CD14-positive monocyte (primary cell): Measurements from ENCODE around the gene APP. TPM values are rescaled to one million over a fixed set of nuclear protein-coding genes. Genes with fewer than 3 reads are reported as not detected.

Experiments used
- DNase-seq, 3 donors: peaks; one replicate each; pipeline ENCODE4 v3.0.0-alpha.2; 2011 to 2022
- H2AFZ ChIP-seq: 2 replicates; pipeline ENCODE4 v1.6.0; 2012; ENCODE audit warnings: mild to moderate bottlenecking, low read depth, low read length, inconsistent platforms; ENCODE audit not compliant: insufficient read depth, poor library complexity, severe bottlenecking
- H3K27ac ChIP-seq, 2 donors: 1 replicate in 1 of 2; 2 replicates in 1 of 2; pipeline ENCODE4 v1.5.1; 2012 to 2013; ENCODE audit warnings: low read length in 2 of 2, control low read depth in 1 of 2, inconsistent platforms in 1 of 2, low read depth in 1 of 2, mild to moderate bottlenecking in 1 of 2
- H3K27me3 ChIP-seq, 2 donors: one replicate each; pipeline versions ENCODE4 v1.6.0 to v1.6.1; 2011 to 2013; ENCODE audit warnings: low read length in 2 of 2; ENCODE audit not compliant: control insufficient read depth in 2 of 2, insufficient read depth in 2 of 2
- H3K36me3 ChIP-seq, 2 donors: replicated peaks in 1 of 2; 1 replicate in 1 of 2; 2 replicates in 1 of 2; pipeline versions ENCODE4 v1.5.1 to v1.6.1; 2012 to 2013; ENCODE audit warnings: low read length in 2 of 2, control low read depth in 1 of 2, inconsistent platforms in 1 of 2, mild to moderate bottlenecking in 1 of 2; ENCODE audit not compliant: insufficient read depth in 2 of 2, control insufficient read depth in 1 of 2
- H3K4me1 ChIP-seq, 2 donors: 1 replicate in 1 of 2; 2 replicates in 1 of 2; pipeline versions ENCODE4 v1.5.1 to v1.6.1; 2012 to 2013; ENCODE audit warnings: low read length in 2 of 2, control low read depth in 1 of 2, inconsistent platforms in 1 of 2, mild to moderate bottlenecking in 1 of 2, moderate library complexity in 1 of 2; ENCODE audit not compliant: insufficient read depth in 2 of 2, control insufficient read depth in 1 of 2
- H3K4me2 ChIP-seq: replicated peaks from 2 replicates; pipeline ENCODE3; 2012; ENCODE audit warnings: low read length, moderate library complexity, mild to moderate bottlenecking; ENCODE audit not compliant: poor library complexity, severe bottlenecking; ENCODE audit errors: extremely low read depth
- H3K4me3 ChIP-seq, 3 experiments: fragments of 200-600 bp in 1 of 3; sonication (generic) in 1 of 3; replicated peaks in 1 of 3; 1 replicate in 2 of 3; 2 replicates in 1 of 3; pipeline ENCODE4 v1.5.1; 2011 to 2013; ENCODE audit warnings: low read length in 3 of 3, mild to moderate bottlenecking in 3 of 3, control low read depth in 2 of 3, low read depth in 2 of 3, inconsistent platforms in 1 of 3, moderate library complexity in 1 of 3
- H3K79me2 ChIP-seq: 2 replicates; pipeline ENCODE4 v1.6.0; 2012; ENCODE audit warnings: mild to moderate bottlenecking, control low read depth, inconsistent platforms, low read length, moderate library complexity; ENCODE audit not compliant: insufficient read depth
- H3K9ac ChIP-seq: 2 replicates; pipeline ENCODE4 v1.6.0; 2017; ENCODE audit warnings: low read length, mild to moderate bottlenecking; ENCODE audit not compliant: insufficient read depth, poor library complexity, severe bottlenecking
- H3K9me3 ChIP-seq, 2 donors: replicated peaks in 1 of 2; 1 replicate in 1 of 2; 2 replicates in 1 of 2; pipeline versions ENCODE4 v1.5.1 to v1.6.1; 2012 to 2013; ENCODE audit warnings: low read length in 2 of 2, control low read depth in 1 of 2; ENCODE audit not compliant: control insufficient read depth in 1 of 2, insufficient read depth in 1 of 2
- H4K20me1 ChIP-seq: 2 replicates; pipeline ENCODE4 v1.6.0; 2012; ENCODE audit warnings: mild to moderate bottlenecking, low read length, control low read depth, moderate library complexity; ENCODE audit not compliant: insufficient read depth
- H3K27ac Mint-ChIP-seq, 7 donors: one replicate each; pipeline ENCODE4 v1.8.0; 2020; ENCODE audit warnings: mild to moderate bottlenecking in 7 of 7, mixed read lengths in 7 of 7, moderate library complexity in 6 of 7, inconsistent platforms in 2 of 7
- H3K27me3 Mint-ChIP-seq, 3 donors: one replicate each; pipeline ENCODE4 v1.8.0; 2021 to 2022; ENCODE audit warnings: low read depth in 3 of 3, mild to moderate bottlenecking in 3 of 3, mixed read lengths in 3 of 3, moderate library complexity in 3 of 3, inconsistent platforms in 1 of 3
- H3K36me3 Mint-ChIP-seq, 2 donors: one replicate each; pipeline ENCODE4 v1.8.0; 2020; ENCODE audit warnings: mixed read lengths in 2 of 2, inconsistent platforms in 1 of 2, mild to moderate bottlenecking in 1 of 2
- H3K4me1 Mint-ChIP-seq: one replicate; pipeline ENCODE4 v1.8.0; 2020; ENCODE audit warnings: mild to moderate bottlenecking, mixed read lengths
- H3K4me3 Mint-ChIP-seq, 2 donors: one replicate each; pipeline ENCODE4 v1.8.0; 2020; ENCODE audit warnings: mild to moderate bottlenecking in 2 of 2, mixed read lengths in 2 of 2, moderate library complexity in 1 of 2
- H3K9me3 Mint-ChIP-seq, 7 donors: one replicate each; pipeline ENCODE4 v1.8.0; 2020 to 2022; ENCODE audit warnings: mixed read lengths in 7 of 7, mild to moderate bottlenecking in 6 of 7, moderate library complexity in 6 of 7, inconsistent platforms in 2 of 7
- WGBS: methylation state at CpG from one replicate; pipeline ENCODE4 v1.1.5; 2013; ENCODE audit warnings: missing lambda C conversion rate; ENCODE audit not compliant: insufficient coverage; 5-methylcytosine and 5-hydroxymethylcytosine counted together
- intact Hi-C, 2 donors: fragments of 100-400 bp; cut with micrococcal nuclease; formaldehyde crosslinking; loops; one replicate each; pipeline versions ENCODE4 v1.15.0 to v1.15.1; 2023
- polyA plus RNA-seq, 3 donors: library from polyadenylated mRNA; depleted of rRNA in 1 of 3; unstranded in 2 of 3; stranded (reverse) in 1 of 3; fragments of 300-500 nt in 2 of 3; fragments of >200 nt in 1 of 3; fragmentation: Illumina TruSeq in 2 of 3; gene quantifications; 1 replicate in 2 of 3; 2 replicates in 1 of 3; pipeline ENCODE4 v1.2.3, GENCODE V29; 2012 to 2021
- TF ChIP-seq, protein P1 (sequence below): fragments of 200-600 bp; IDR thresholded peaks from one replicate; pipeline ENCODE4 v1.8.0; 2022; ENCODE audit warnings: antibody characterized with exemption, mild to moderate bottlenecking

Gene APP
- polyA plus RNA-seq, 3 donors, result 28.0 to 118 (median 35.1) TPM

DNA sequence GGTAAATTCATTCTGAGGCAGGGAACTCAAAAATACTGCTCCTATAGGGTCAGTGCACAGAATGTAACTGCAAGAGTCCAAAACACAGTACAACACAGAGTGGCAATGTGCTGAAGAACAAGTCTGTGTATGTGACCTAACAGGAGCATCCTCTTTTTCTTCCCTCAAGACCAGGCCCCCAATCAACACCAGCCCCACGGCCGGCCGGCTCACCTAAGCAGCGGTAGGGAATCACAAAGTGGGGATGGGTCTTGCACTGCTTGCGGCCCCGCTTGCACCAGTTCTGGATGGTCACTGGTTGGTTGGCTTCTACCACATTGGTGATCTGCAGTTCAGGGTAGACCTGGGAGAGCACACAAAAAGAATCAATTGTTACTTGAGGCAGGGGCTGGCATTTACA lies 80.8 kb downstream of the APP start:
- intact Hi-C loops, result no loop called here
- TF ChIP-seq, protein P1, sequence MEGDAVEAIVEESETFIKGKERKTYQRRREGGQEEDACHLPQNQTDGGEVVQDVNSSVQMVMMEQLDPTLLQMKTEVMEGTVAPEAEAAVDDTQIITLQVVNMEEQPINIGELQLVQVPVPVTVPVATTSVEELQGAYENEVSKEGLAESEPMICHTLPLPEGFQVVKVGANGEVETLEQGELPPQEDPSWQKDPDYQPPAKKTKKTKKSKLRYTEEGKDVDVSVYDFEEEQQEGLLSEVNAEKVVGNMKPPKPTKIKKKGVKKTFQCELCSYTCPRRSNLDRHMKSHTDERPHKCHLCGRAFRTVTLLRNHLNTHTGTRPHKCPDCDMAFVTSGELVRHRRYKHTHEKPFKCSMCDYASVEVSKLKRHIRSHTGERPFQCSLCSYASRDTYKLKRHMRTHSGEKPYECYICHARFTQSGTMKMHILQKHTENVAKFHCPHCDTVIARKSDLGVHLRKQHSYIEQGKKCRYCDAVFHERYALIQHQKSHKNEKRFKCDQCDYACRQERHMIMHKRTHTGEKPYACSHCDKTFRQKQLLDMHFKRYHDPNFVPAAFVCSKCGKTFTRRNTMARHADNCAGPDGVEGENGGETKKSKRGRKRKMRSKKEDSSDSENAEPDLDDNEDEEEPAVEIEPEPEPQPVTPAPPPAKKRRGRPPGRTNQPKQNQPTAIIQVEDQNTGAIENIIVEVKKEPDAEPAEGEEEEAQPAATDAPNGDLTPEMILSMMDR, result no peak
- Histone ChIP-seq H3K9ac (no peak overlapping the region), H3K27me3 (no peaks in the 10 kb centered on the region), H4K20me1 (no peaks in the 10 kb centered on the region), H3K4me2 (no peak overlapping the region), H3K4me3 (no peak overlapping the region), H2AFZ (no peak overlapping the region), H3K9me3 (no peaks in the 10 kb centered on the region), H3K4me1 (no peaks in the 10 kb centered on the region), H3K27ac (no peak overlapping the region), H3K36me3 (peaks cover 6 to 23% of the 10 kb centered on the region in 2 donors), H3K79me2 (peaks cover 23% of the 10 kb centered on the region)
- no peak for DNase-seq
- H3K9me3 Mint-ChIP-seq, result no peaks in the 10 kb centered on the region
- H3K27ac Mint-ChIP-seq, result no peak overlapping the region
- peaks cover 2% of the 10 kb centered on the region for H3K4me1 Mint-ChIP-seq
- peaks cover 22 to 24% of the 10 kb centered on the region in 2 donors for H3K36me3 Mint-ChIP-seq
- H3K4me3 Mint-ChIP-seq, result no peak overlapping the region
- 96% methylated on average over 5 of the region's 6 CpGs for WGBS
- H3K27me3 Mint-ChIP-seq, result no peaks in the 10 kb centered on the region

DNA sequence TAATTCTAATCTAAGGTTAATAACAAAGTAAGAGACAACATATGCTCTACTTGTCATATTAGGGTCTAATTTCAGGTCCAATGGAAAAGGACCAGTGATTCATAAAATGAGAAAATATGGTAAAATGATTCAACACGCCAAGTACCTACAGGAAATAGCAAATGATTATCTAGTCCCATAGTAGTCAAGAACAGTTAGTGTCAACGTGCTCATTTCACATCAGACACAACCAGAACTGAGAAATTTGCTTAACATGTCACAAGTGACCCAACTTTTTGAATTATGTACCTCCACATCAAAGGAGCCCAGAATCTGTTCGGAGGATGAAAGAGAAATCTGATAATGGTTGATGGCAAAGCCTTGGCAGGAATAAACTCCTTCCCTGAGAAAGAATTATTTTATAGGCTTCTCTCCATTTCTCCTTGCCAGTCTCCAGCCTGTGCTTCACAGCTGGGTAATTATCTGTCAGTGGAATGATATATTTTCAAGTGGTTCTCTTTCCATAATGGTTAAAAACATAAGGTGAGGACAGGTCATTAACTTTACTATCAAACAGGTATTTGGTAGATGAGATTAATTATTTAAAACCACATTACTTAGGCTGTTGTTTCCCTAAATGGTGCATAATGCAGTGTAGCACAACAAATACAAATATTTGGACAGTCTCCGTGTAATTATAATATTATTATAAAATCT lies 83.2 kb downstream of the APP start:
- TF ChIP-seq, protein P1, result no peak
- H3K9me3 ChIP-seq, result no peaks in the 10 kb centered on the region
- H4K20me1 ChIP-seq, result no peaks in the 10 kb centered on the region
- no CpG with 5 or more reads among the region's 4 CpGs for WGBS
- Mint-ChIP-seq H3K4me1 (no peaks in the 10 kb centered on the region), H3K4me3 (no peak overlapping the region), H3K27me3 (no peaks in the 10 kb centered on the region), H3K27ac (no peak overlapping the region), H3K36me3 (peaks cover 26 to 27% of the 10 kb centered on the region in 2 donors), H3K9me3 (peaks cover 0 to 2% (median 0%) of the 10 kb centered on the region in 7 donors)
- H3K4me1 ChIP-seq, result no peaks in the 10 kb centered on the region
- H3K36me3 ChIP-seq, result peaks cover 6 to 23% of the 10 kb centered on the region in 2 donors
- no peaks in the 10 kb centered on the region for H3K27me3 ChIP-seq
- intact Hi-C loops, result no loop called here
- H3K27ac ChIP-seq, result no peak overlapping the region
- H3K4me2 ChIP-seq, result no peak overlapping the region
- peaks cover 20% of the 10 kb centered on the region for H3K79me2 ChIP-seq
- no peak for DNase-seq
- H3K9ac ChIP-seq, result no peak overlapping the region
- no peak overlapping the region for H3K4me3 ChIP-seq
- no peak overlapping the region for H2AFZ ChIP-seq
